ENCODE measurements around the gene CPED1. TPM values are rescaled to one million over a fixed set of nuclear protein-coding genes. Genes with fewer than 3 reads are reported as not detected.

The CPED1 gene
- total and polyA plus RNA-seq, 2 donors (not counting 1 experiment from before 2014, with no cell fraction given): 70.2 to 196 TPM

DNA sequence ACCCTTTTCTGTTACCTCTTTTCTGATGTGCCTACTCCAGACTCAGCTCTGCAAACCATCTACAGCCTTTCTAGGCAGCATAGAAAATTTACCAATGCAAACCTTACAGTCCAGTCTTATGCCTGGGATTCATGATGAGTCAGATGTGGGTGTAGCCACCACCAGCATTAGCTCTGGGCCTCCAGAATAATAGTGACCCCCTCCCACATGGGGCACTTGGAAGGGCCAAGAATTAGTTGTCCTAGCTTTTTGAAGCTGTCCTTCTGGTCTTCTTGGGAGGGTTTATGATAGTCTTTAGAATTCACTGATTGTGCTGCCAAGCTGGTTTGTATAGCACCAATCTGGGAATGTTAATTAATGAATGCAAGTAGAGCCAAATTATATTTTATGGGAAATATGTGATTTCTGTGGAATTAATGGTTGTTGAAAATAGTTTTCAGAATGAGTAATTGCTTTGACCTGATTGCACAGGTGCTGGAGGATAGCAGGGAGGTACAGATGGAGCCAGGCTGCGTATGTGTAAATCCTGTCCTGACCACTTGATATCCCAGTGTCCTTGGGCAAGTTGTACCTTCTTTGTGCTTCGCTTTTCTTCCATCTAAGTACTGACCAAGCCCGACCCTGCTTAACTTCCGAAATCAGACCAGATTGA, 94.8 kb downstream of the CPED1 start:
- Histone ChIP-seq H3K4me3 (replicated peaks in 1 of 4; ENCODE audit: control extremely low read depth in 1 of 4, insufficient read depth in 1 of 4, low read depth in 3 of 4, low read length in 4 of 4) (no peak overlapping the region), H3K9me3 (ENCODE audit: control insufficient read depth, insufficient read depth, low read depth, low read length) (no peaks in the 10 kb centered on the region), H3K4me2 (ENCODE audit: extremely low read depth, insufficient read depth, low read length) (peak overlapping the region; percentile 75), H3K9ac (ENCODE audit: insufficient read depth, low read length) (no peak overlapping the region), H3K79me2 (ENCODE audit: control insufficient read depth, insufficient read depth, low read length) (peaks cover 8% of the 10 kb centered on the region), H3K27ac (ENCODE audit: insufficient read depth, low read length) (peak overlapping the region; percentile 94), H3K4me1 (ENCODE audit: control insufficient read depth, extremely low read depth, insufficient read depth, low read length) (peaks cover 51% of the 10 kb centered on the region), H2AFZ (ENCODE audit: low read length) (no peak overlapping the region), H3K36me3 (ENCODE audit: control insufficient read depth, insufficient read depth, low read length) (no peaks in the 10 kb centered on the region), H3K27me3 (ENCODE audit: control insufficient read depth, insufficient read depth, low read length) (no peaks in the 10 kb centered on the region), H4K20me1 (ENCODE audit: control insufficient read depth, extremely low read depth, insufficient read depth, low read length) (no peaks in the 10 kb centered on the region)
- TF ChIP-seq, protein P1, sequence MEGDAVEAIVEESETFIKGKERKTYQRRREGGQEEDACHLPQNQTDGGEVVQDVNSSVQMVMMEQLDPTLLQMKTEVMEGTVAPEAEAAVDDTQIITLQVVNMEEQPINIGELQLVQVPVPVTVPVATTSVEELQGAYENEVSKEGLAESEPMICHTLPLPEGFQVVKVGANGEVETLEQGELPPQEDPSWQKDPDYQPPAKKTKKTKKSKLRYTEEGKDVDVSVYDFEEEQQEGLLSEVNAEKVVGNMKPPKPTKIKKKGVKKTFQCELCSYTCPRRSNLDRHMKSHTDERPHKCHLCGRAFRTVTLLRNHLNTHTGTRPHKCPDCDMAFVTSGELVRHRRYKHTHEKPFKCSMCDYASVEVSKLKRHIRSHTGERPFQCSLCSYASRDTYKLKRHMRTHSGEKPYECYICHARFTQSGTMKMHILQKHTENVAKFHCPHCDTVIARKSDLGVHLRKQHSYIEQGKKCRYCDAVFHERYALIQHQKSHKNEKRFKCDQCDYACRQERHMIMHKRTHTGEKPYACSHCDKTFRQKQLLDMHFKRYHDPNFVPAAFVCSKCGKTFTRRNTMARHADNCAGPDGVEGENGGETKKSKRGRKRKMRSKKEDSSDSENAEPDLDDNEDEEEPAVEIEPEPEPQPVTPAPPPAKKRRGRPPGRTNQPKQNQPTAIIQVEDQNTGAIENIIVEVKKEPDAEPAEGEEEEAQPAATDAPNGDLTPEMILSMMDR (conservative IDR thresholded peaks at IDR 0.05 in 1 of 2, IDR thresholded peaks at IDR 0.05 in 1 of 2; ENCODE audit: low read depth in 1 of 2, low read length in 2 of 2): no peak
- no peak for TF ChIP-seq EZH2 (IDR thresholded peaks at IDR 0.05; ENCODE audit: low read length, missing control alignments)
- DNase-seq (ENCODE audit: low read depth in 2 of 2): peak; percentile 83 to 84

DNA sequence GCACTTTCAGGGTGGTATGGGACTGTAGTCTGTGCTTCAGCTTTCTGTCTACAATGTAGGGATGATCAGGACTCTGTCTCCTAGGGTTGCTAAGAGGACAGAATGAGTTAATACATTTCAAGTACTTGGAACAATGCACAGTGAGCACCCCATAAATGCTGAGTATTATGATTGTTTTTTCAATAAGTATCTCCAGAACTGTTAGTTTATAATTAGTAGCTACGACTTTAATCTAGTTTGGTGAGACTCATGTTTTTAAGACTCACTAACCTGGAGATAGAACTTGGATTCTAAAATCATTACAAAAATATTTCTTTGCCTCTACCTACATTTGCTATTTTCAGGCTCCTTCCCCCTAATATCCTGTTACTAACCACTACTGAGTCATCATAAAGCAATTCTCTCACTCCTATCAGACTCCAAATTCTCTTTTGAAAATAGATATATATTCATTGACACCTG, 95.3 kb downstream of the CPED1 start:
- Histone ChIP-seq H3K9me3 (ENCODE audit: control insufficient read depth, insufficient read depth, low read depth, low read length) (no peaks in the 10 kb centered on the region), H3K27ac (ENCODE audit: insufficient read depth, low read length) (peak overlapping the region; percentile 94), H3K79me2 (ENCODE audit: control insufficient read depth, insufficient read depth, low read length) (peaks cover 5% of the 10 kb centered on the region), H3K4me2 (ENCODE audit: extremely low read depth, insufficient read depth, low read length) (peak overlapping the region; percentile 75), H3K4me1 (ENCODE audit: control insufficient read depth, extremely low read depth, insufficient read depth, low read length) (peaks cover 51% of the 10 kb centered on the region), H2AFZ (ENCODE audit: low read length) (no peak overlapping the region), H3K9ac (ENCODE audit: insufficient read depth, low read length) (no peak overlapping the region), H3K27me3 (ENCODE audit: control insufficient read depth, insufficient read depth, low read length) (no peaks in the 10 kb centered on the region), H4K20me1 (ENCODE audit: control insufficient read depth, extremely low read depth, insufficient read depth, low read length) (no peaks in the 10 kb centered on the region), H3K36me3 (ENCODE audit: control insufficient read depth, insufficient read depth, low read length) (no peaks in the 10 kb centered on the region), H3K4me3 (replicated peaks in 1 of 4; ENCODE audit: control extremely low read depth in 1 of 4, insufficient read depth in 1 of 4, low read depth in 3 of 4, low read length in 4 of 4) (no peak overlapping the region)
- DNase-seq (ENCODE audit: low read depth in 2 of 2): peak; percentile 38 to 63
- no peak for TF ChIP-seq EZH2 (IDR thresholded peaks at IDR 0.05; ENCODE audit: low read length, missing control alignments)
- TF ChIP-seq, protein P1 (conservative IDR thresholded peaks at IDR 0.05 in 1 of 2, IDR thresholded peaks at IDR 0.05 in 1 of 2; ENCODE audit: low read depth in 1 of 2, low read length in 2 of 2): no peak

- H3K36me3 ChIP-seq (ENCODE audit: control insufficient read depth, insufficient read depth, low read length): no peaks in the 10 kb centered on the region
- no peak for TF ChIP-seq EZH2 (IDR thresholded peaks at IDR 0.05; ENCODE audit: low read length, missing control alignments)
- TF ChIP-seq, protein P1 (conservative IDR thresholded peaks at IDR 0.05 in 1 of 2, IDR thresholded peaks at IDR 0.05 in 1 of 2; ENCODE audit: low read depth in 1 of 2, low read length in 2 of 2): no peak
- H2AFZ ChIP-seq (ENCODE audit: low read length): no peak overlapping the region
- H3K4me2 ChIP-seq (ENCODE audit: extremely low read depth, insufficient read depth, low read length): peak overlapping the region; percentile 75
- H3K27ac ChIP-seq (ENCODE audit: insufficient read depth, low read length): peak overlapping the region; percentile 94
- H4K20me1 ChIP-seq (ENCODE audit: control insufficient read depth, extremely low read depth, insufficient read depth, low read length): no peaks in the 10 kb centered on the region
- peaks cover 51% of the 10 kb centered on the region for H3K4me1 ChIP-seq (ENCODE audit: control insufficient read depth, extremely low read depth, insufficient read depth, low read length)
- H3K79me2 ChIP-seq (ENCODE audit: control insufficient read depth, insufficient read depth, low read length): peaks cover 5% of the 10 kb centered on the region
- peak; percentile 35 to 42 for DNase-seq (ENCODE audit: low read depth in 2 of 2)
- H3K9ac ChIP-seq (ENCODE audit: insufficient read depth, low read length): no peak overlapping the region
- no peaks in the 10 kb centered on the region for H3K9me3 ChIP-seq (ENCODE audit: control insufficient read depth, insufficient read depth, low read depth, low read length)
- no peaks in the 10 kb centered on the region for H3K27me3 ChIP-seq (ENCODE audit: control insufficient read depth, insufficient read depth, low read length)
- no peak overlapping the region for H3K4me3 ChIP-seq (replicated peaks in 1 of 4; ENCODE audit: control extremely low read depth in 1 of 4, insufficient read depth in 1 of 4, low read depth in 3 of 4, low read length in 4 of 4)
These were observed 95.7 kb downstream of the CPED1 start for GRCh38 chr7:121084256-121084655.

Data from fibroblast of lung (primary cell).